KBM-7 (cell line): ENCODE data around the gene ZNF558.

ENCODE experiments used
- DNase-seq: peaks from one replicate; pipeline ENCODE4 v3.0.0-alpha.2; 2015
- in situ Hi-C: fragments of 300-500 bp; cut with MboI; formaldehyde crosslinking; loops from 2 replicates; pipeline ENCODE4 v1.14.3; 2020; ENCODE audit warnings: low sequenced_read_pairs, low pct_unique_long_range_greater_than_20kb, mixed read lengths

ZNF558 gene

DNA sequence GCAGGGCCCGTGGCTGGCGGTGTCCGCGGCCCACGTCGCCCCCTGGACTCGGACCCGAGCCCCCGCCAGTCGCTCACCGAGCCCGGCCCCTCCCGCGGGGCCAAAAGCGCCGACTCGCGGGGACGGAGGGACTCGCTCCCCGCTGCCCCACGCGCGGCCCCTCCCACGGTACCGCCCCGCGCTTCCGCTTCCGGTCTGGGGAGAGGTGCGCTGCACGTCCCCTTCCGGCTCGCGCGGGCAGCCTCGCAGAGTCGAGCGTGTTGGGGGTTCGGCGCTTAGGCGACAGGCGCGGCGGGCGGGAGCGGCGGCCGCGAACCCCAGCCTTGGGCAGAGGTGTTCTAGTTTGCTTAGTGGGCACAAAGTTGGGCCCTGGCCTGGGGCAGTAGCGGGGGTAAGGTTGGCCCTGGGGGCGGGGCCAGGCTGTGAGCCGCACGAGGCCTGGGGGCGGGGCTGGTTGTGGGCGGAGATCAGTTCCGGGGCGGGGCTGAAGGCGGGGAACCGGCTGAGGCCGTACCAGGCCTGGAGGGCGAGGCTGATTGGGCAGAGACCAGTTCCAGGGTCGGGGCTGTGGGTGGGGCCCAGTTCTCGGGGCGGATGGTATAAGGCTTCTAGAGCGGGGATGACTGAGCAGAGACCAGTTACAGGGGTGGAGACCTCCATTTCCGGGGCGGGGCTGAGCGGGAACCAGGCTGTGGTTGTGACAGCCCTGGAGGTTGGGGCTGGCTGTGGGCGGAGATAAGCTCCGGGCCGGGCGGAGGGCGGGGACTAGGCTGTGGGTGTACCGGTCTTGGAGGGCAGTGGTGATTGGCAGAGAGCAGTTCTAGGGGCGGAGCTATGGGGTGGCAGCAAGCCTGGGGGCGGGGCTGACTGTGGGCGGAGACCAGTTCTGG lies at the start of gene ZNF558, which contains the start of gene MBD3L1:
Gene ZNF558 (minus strand): TSS at position 173 of the 890 bp plus-strand sequence. CDS start 9,645 bp downstream, outside the sequence.
Gene MBD3L1 (plus strand): TSS at position 246 of the 890 bp plus-strand sequence. CDS start 10,302 bp downstream, outside the sequence.
- peak; percentile 99 for DNase-seq
- in situ Hi-C loops = no loop called here

- no peak for DNase-seq
- in situ Hi-C loops = no loop called here
Observed at GRCh38 chr19:8881512-8881911, 49.4 kb upstream of the ZNF558 start.

- in situ Hi-C loops = no loop called here
- DNase-seq = no peak
Observed at GRCh38 chr19:8880868-8881488, 48.9 kb upstream of the ZNF558 start.

GRCh38 chr19:8877854-8878705 lies 46.0 kb upstream of the ZNF558 start:
- in situ Hi-C loops = no loop called here
- DNase-seq = peak; percentile 1

DNA sequence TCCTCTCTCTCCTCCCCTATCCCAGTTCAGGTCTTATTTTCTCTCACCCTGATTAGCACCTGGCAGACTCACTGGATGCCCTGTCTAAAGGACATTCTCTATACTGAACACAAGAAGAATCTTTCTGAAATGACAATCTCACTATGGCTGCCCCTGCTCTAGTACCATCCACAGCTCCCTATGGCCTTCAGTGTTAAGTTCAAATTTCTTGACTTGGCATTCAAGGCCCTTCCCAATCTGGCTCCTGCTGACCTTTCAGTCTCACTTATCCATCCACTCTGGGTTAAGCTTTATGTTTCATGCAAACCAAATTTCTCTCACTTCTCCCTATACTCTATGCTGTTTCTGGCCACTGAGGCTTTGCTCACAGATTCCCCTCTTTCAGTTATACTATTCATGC lies 34.2 kb upstream of the ZNF558 start:
- in situ Hi-C loops = no loop called here
- no peak for DNase-seq

DNA sequence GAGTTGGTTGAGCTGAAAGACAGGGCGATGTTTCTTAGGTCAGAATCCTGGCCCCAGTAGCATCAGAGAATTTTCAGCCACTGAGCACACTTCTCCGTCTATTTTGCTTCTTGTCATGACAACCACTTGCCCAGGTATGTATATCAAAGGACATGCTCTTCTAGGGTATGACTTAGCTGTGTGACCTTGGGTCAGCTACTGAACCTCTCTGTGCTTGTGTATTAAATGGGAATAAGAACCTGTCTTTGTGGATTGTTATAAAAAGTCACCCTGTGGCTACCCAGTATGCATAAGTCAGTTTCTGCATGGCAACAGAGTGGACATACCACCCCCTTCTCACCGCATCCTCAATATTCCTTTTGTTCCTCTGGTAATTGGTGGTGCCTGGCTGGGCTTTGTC lies 26.2 kb upstream of the ZNF558 start:
- DNase-seq = no peak
- in situ Hi-C loops = no loop called here

DNA sequence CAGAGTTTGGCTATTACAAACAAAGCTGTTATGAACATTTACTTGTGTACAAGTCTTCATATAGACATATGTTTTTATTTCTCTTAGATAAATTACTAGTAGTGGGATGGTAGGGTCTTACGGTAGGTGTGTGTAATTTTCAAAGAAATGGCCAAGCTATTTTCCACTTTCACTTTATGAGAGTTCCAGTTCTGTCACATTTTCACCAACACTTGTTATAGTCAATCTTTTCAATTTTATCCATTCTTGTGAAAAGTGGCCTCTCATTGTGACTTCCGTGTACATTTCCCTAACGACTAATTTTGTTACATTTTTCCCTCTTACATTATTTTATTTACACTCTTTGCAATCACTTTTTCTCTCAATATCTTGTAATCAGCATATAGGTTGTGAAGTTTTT lies 18.4 kb upstream of the ZNF558 start:
- no peak for DNase-seq
- in situ Hi-C loops = no loop called here

DNA sequence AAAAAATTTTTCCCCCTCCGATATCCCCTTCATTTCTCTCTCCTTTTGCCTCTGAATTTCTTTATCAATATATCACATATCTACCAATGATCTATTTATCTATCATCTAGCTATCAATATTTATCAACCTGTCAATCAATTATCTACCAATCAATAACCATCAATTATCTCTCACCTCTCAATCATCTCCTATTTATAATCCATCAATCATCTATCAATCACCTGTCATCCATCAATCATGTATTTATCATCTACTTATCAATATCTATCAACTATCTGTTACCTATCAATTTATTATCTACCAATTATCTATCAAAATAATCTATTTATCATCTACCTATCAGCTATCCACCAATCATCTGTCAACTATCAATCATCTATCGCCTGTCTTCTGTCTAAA lies 17.1 kb upstream of the ZNF558 start:
- no peak for DNase-seq
- in situ Hi-C loops = no loop called here

- DNase-seq = no peak
- in situ Hi-C loops = no loop called here
Observed at GRCh38 chr19:8846819-8847218, 14.7 kb upstream of the ZNF558 start.

- in situ Hi-C loops = no loop called here
- DNase-seq = no peak
Observed at GRCh38 chr19:8840708-8841107, 8.6 kb upstream of the ZNF558 start.

DNA sequence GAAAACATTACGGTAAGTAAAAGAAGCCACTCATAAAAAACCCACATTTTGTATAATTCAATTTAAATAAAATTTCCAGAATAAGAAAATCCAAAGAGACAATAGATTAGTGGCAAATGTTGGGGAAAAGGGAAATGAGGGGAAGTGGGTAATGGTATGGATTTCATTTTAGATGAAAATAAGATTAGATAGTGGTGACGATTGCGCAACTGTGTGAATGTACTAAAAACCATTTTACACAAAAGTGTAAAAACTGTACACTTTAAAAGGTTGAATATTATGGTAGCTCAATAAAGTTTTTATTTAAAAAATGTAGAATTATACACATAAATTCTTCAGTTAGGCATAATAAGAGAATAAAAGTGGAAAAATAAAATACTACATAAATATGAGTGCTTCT lies 3.8 kb upstream of the ZNF558 start:
- peak; percentile 26 for DNase-seq
- in situ Hi-C loops = no loop called here

DNA sequence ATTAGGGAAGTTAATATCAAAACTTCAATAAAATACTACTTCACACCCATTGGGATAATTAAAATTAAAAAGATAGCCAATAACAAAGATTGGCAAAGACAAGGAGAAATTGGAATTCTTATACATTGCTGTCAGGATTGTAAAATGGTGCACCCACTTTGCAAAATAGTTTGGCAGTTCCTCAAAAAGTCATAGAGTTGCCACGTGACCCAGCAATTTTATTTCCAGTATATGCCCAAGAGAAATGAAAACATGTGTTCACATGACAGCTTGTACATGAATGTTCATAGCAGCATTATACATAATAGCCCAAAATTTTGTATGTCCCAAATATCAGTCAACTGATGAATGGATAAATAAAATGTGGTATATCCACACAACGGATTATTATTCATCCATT lies 3.3 kb upstream of the ZNF558 start:
- in situ Hi-C loops = no loop called here
- peak; percentile 10 for DNase-seq

DNA sequence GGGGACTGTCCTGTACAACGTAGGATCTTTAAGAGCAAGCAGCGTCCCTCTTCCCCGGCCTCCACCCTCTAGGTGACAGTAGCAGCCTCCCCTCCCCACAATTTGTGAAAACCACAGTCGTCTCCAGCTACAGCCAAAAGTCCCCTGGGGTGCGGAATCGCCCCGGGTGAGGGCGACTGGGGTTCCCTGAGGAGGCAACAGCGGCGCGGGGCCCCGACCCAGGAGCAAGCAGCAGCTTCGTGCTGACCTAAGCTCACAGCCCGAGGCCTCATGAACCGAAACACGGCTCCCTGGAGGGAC lies 322 bp downstream of the ZNF558 start:
- in situ Hi-C loops = no loop called here

GRCh38 chr19:8831373-8831772 lies 731 bp downstream of the ZNF558 start:
- in situ Hi-C loops = no loop called here
- no peak for DNase-seq

More for the DNA sequence above, 322 bp downstream of the ZNF558 start:
- no peak for DNase-seq

- no peak for DNase-seq
- in situ Hi-C loops = no loop called here
Observed at GRCh38 chr19:8827277-8827676, 4.8 kb downstream of the ZNF558 start.

DNA sequence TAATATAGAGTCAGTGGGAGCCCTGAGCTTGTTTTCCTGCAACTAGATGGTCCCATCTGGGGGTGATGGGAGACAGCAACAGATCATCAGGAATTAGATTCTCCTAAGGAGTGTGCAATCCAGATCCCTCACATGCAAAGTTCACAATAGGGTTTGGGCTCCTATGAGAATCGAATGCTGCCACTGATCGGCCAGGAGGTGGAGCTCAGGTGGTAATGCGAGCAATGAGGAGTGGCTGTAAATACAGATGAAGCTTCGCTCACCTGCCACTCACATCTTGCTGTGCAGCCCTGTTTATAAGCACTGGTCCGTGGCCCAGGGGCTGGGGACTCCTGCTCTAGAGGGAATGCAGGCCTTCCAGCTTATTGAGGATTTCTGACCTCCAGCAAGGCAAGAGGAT lies 5.7 kb downstream of the ZNF558 start:
- in situ Hi-C loops = no loop called here
- DNase-seq = no peak

GRCh38 chr19:8821748-8822241 lies 10.3 kb downstream of the ZNF558 start:
- in situ Hi-C loops = no loop called here
- no peak for DNase-seq

GRCh38 chr19:8820234-8820633 lies 11.9 kb downstream of the ZNF558 start:
- DNase-seq = no peak
- in situ Hi-C loops = no loop called here

DNA sequence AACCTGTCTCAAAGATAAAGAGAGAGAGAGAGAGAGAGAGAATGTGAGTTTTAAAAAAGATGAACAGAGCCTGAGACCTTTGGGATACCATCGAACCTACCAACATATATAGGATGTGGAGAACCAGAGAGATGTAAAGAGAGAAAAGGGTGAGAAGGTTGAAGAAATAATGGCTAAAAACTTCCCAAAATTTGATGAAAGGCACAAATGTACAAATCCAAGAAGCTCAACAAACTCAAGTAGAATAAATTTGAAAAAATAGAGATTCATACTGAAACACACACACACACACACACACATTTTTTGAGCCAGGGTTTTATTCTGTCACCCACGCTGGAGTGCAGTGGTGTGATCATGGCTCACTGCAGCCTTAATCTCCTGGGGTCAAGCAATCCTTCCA lies 16.3 kb downstream of the ZNF558 start:
- no peak for DNase-seq
- in situ Hi-C loops = no loop called here

DNA sequence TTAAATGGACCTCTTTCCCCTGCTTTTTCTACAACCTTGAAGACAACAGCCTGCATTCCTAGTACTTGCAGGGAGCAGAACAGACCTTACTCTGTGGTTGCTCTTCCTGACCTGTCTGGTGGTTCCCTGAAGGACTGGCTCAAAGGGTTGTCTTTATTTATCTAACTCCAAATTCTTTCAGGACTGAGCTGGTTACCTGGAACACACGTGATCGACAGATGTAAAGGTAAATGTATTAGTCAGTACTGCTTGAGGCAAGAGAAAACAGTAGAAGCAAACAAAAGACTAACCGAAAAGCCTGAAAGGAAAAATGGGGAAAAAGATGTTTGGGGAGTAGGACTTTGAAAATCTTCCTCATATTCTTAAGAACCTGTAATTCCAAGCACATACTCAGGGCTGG lies 17.9 kb downstream of the ZNF558 start:
- in situ Hi-C loops = no loop called here
- DNase-seq = no peak
